Lung (tissue), 16 donors: ENCODE measurements around the gene PCDHA4. TPM values are rescaled to one million over a fixed set of nuclear protein-coding genes. Genes with fewer than 3 reads are reported as not detected.

Experiments used
- ATAC-seq: fragments of 200-7000 bp; cut with Tn5 transposase; one replicate; pipeline ENCODE4 v1.9.1; 2020; ENCODE audit warnings: moderate number of reproducible peaks; ENCODE audit not compliant: insufficient read depth, low FRiP score
- DNase-seq, 3 donors: peaks; one replicate each; pipeline ENCODE4 v3.0.0-alpha.2; 2013 to 2017
- H3K27ac ChIP-seq, 2 donors: one replicate each; pipeline ENCODE4 v1.5.1; 2013; ENCODE audit warnings: mild to moderate bottlenecking in 2 of 2, moderate library complexity in 2 of 2, control low read depth in 1 of 2, inconsistent platforms in 1 of 2, low read depth in 1 of 2, low read length in 1 of 2
- H3K27me3 ChIP-seq, 3 donors: one replicate each; pipeline ENCODE4 v1.5.1; 2013; ENCODE audit warnings: low read length in 2 of 3; ENCODE audit not compliant: control insufficient read depth in 3 of 3, insufficient read depth in 3 of 3
- H3K36me3 ChIP-seq, 4 donors: one replicate each; pipeline ENCODE4 v1.5.1; 2013; ENCODE audit warnings: low read length in 4 of 4, mild to moderate bottlenecking in 1 of 4, moderate library complexity in 1 of 4; ENCODE audit not compliant: control insufficient read depth in 4 of 4, insufficient read depth in 4 of 4
- H3K4me1 ChIP-seq, 5 donors: one replicate each; pipeline ENCODE4 v1.5.1; 2013; ENCODE audit warnings: low read length in 5 of 5, mild to moderate bottlenecking in 2 of 5, moderate library complexity in 1 of 5; ENCODE audit not compliant: control insufficient read depth in 5 of 5, insufficient read depth in 5 of 5
- H3K4me3 ChIP-seq: one replicate; pipeline ENCODE4 v1.5.1; 2013; ENCODE audit warnings: mild to moderate bottlenecking, control low read depth, moderate library complexity
- H3K9ac ChIP-seq, 2 donors: one replicate each; pipeline ENCODE4 v1.5.1; 2013; ENCODE audit warnings: low read length in 2 of 2, control low read depth in 1 of 2; ENCODE audit not compliant: insufficient read depth in 1 of 2
- H3K9me3 ChIP-seq, 4 donors: one replicate each; pipeline ENCODE4 v1.5.1; 2013; ENCODE audit warnings: low read length in 3 of 4, mild to moderate bottlenecking in 1 of 4, moderate library complexity in 1 of 4; ENCODE audit not compliant: control insufficient read depth in 4 of 4, insufficient read depth in 3 of 4
- CTCF ChIP-seq: IDR thresholded peaks from 2 replicates; pipeline ENCODE4 v1.5.1; 2012; ENCODE audit warnings: mild to moderate bottlenecking; ENCODE audit errors: control extremely low read depth, extremely low read depth
- WGBS, 2 donors: extraction: QIAGEN DNeasy Blood & Tissue Kit; methylation state at CpG; one replicate each; pipeline ENCODE4 v1.1.7; 2013; 5-methylcytosine and 5-hydroxymethylcytosine counted together
- long read RNA-seq, 5 donors: transcript quantifications; one replicate each; lab custom pipeline, GENCODE V29; 2026
- polyA plus RNA-seq, 2 donors: library from polyadenylated mRNA; stranded (reverse); fragments of 200-250 nt; gene quantifications; one replicate each; pipeline ENCODE4 v1.2.1, GENCODE V29; 2013
- total RNA-seq, 2 donors: library from RNA; depleted of rRNA in 1 of 2; stranded (reverse); fragments of >200 nt in 1 of 2; gene quantifications; one replicate each; pipeline ENCODE4 v1.2.1, GENCODE V29; 2014 to 2021
- donor health status: control.
- donor health status: control.
- donor health status: Bipolar disorder and iron deficiency.
- donor health status: healthy.
- donor health status: DM: yes; HTN: yes; CAD: no.

The PCDHA4 gene
- total RNA-seq = 1 to 10 TPM; 1.6 to 2.9 TPM
- under 1 TPM; 0.26 to 0.41 TPM for polyA plus RNA-seq
- long read RNA-seq, donor 1, full-length matches to known transcripts = 2 of 2 reads
- long read RNA-seq, donor 1, partial matches to known transcripts = 0 of 2 reads
- long read RNA-seq, donor 1, other reads (novel, unspliced or antisense) = 0 of 2 reads
- long read RNA-seq, donor 2 = 0 reads
- long read RNA-seq, donor 3 = 0 reads
- long read RNA-seq, donor 4, full-length matches to known transcripts = 2 of 2 reads
- long read RNA-seq, donor 4, partial matches to known transcripts = 0 of 2 reads
- long read RNA-seq, donor 4, other reads (novel, unspliced or antisense) = 0 of 2 reads
- long read RNA-seq, donor 5, full-length matches to known transcripts = 3 of 3 reads
- long read RNA-seq, donor 5, partial matches to known transcripts = 0 of 3 reads
- long read RNA-seq, donor 5, other reads (novel, unspliced or antisense) = 0 of 3 reads

- no peak within 1 kb of the TSS for H3K4me3 ChIP-seq
- H3K27me3 ChIP-seq = no peaks in the 10 kb centered on the region
- H3K27ac ChIP-seq = no peak within 1 kb of the TSS
- no peak within 1 kb of the TSS for H3K9ac ChIP-seq
- TF ChIP-seq CTCF = no peak
- DNase-seq = no peak
- peaks cover 0 to 2% (median 0%) of the 10 kb centered on the region in 5 donors for H3K4me1 ChIP-seq
- 17 to 19% methylated on average over 35 to 37 of the region's 47 CpGs for WGBS, 2 donors
- peaks cover 0 to 34% (median 4%) of the 10 kb centered on the region in 4 donors for H3K9me3 ChIP-seq
- H3K36me3 ChIP-seq = no peaks in the 10 kb centered on the region
- peak; percentile 69 for ATAC-seq
Observed at GRCh38 chr5:140806834-140807775, at the start of gene PCDHA4. TSS of gene PCDHA4 (plus strand) at chr5:140807068.

- Histone ChIP-seq H3K9ac (no peak overlapping the region), H3K27me3 (no peaks in the 10 kb centered on the region), H3K27ac (no peak overlapping the region), H3K4me3 (no peak overlapping the region), H3K9me3 (peaks cover 2 to 44% (median 31%) of the 10 kb centered on the region in 4 donors), H3K36me3 (no peaks in the 10 kb centered on the region), H3K4me1 (no peaks in the 10 kb centered on the region)
- no peak for TF ChIP-seq CTCF
- ATAC-seq (no peak), DNase-seq (no peak)
- 90 to 92% methylated on average over 2 of the region's 2 CpGs for WGBS, 2 donors
Observed at GRCh38 chr5:140764177-140764973, 42.5 kb upstream of the PCDHA4 start.

GRCh38 chr5:140767444-140767843, 39.4 kb upstream of the PCDHA4 start:
- TF ChIP-seq CTCF = no peak
- ATAC-seq (no peak), DNase-seq (no peak)
- H3K27ac ChIP-seq = no peak overlapping the region
- 85 to 88% methylated on average over 4 of the region's 4 CpGs for WGBS, 2 donors
- H3K4me1 ChIP-seq = no peaks in the 10 kb centered on the region
- H3K9me3 ChIP-seq = peaks cover 2 to 40% (median 26%) of the 10 kb centered on the region in 4 donors
- H3K9ac ChIP-seq = no peak overlapping the region
- H3K4me3 ChIP-seq = no peak overlapping the region
- H3K36me3 ChIP-seq = no peaks in the 10 kb centered on the region
- H3K27me3 ChIP-seq = no peaks in the 10 kb centered on the region
